GM12892 (cell line): Measurements from ENCODE around the gene ACADVL.

Experiments used
- POLR2A ChIP-seq: IDR thresholded peaks from 2 replicates; pipeline ENCODE4 v1.6.1; 2011; ENCODE audit warnings: low read depth, low read length, control low read depth
- POLR2AphosphoS5 ChIP-seq: IDR thresholded peaks from 2 replicates; pipeline ENCODE4 v1.6.1; 2011; ENCODE audit warnings: low read depth, low read length, control low read depth

DNA sequence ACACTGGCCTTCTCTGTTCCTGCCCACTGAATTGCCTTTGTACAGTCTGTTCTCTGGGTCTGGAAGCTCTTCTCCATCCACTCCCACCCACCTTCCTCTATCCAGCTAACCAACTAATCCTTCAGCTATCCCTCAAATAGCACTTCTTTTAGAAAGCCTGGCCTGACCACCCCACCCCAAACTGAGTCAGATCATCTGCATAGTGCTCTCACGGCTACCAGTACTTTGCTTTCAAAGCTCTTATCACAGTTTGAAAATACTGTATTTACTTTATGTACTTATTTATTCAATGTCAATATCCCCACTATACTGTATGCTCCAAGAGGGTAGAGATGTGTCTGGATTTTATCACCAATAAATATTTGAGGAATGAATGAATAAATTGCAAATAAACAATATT lies 47.0 kb downstream of the ACADVL start:
- TF ChIP-seq POLR2A (no peak), POLR2AphosphoS5 (no peak)
